WI38 (cell line): Measurements from ENCODE around the gene SPAG9.

Source experiments
- H3K4me3 ChIP-seq: 2 replicates; pipeline ENCODE4 v1.5.1; 2011; ENCODE audit warnings: low read depth, mild to moderate bottlenecking, control low read depth, low read length
- TF ChIP-seq, protein P1 (sequence below): IDR thresholded peaks from 2 replicates; pipeline ENCODE4 v1.5.1; 2012; ENCODE audit warnings: low read depth, mild to moderate bottlenecking, control low read depth, low read length

SPAG9 gene

DNA sequence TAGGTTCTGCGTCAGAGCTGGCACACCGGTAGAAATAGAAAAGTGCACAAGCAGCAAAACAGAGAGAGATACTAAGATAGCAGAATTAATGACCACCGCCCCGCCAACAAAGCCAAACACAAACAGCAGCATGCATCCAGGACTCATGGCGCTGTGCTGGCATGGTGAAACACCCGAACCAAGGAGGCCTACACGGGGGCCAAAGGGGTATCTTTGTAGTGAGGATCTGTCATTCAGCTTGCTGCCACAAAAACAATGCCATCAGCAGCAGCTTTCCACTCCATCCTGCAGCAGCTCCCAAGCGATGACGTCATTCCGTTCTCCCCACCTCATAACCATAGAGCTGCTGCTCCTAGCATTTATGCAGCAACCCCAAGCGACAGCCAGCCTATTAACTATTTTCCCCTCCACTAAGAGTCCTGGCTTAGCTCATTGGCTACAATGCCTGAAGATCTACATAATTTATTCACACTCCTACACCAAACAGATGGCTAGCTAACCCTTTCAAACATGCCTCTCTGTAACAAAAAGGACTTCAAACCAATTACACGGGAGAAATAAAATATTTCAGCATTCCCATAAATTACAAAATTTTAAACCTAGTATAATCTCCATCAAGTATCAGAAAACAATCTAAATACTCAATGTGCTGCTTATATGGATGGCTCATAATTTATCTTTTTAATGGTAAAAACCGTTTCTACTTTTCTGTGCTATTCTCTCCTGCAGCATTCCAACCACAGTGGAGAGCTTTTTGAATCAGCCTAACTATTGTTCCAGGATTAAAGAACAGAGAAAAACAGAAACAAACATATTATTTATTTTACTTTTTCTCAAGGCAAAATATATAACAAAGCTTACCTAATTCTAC lies 73.9 kb downstream of the SPAG9 start:
- TF ChIP-seq, protein P1, sequence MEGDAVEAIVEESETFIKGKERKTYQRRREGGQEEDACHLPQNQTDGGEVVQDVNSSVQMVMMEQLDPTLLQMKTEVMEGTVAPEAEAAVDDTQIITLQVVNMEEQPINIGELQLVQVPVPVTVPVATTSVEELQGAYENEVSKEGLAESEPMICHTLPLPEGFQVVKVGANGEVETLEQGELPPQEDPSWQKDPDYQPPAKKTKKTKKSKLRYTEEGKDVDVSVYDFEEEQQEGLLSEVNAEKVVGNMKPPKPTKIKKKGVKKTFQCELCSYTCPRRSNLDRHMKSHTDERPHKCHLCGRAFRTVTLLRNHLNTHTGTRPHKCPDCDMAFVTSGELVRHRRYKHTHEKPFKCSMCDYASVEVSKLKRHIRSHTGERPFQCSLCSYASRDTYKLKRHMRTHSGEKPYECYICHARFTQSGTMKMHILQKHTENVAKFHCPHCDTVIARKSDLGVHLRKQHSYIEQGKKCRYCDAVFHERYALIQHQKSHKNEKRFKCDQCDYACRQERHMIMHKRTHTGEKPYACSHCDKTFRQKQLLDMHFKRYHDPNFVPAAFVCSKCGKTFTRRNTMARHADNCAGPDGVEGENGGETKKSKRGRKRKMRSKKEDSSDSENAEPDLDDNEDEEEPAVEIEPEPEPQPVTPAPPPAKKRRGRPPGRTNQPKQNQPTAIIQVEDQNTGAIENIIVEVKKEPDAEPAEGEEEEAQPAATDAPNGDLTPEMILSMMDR = no peak
- no peak overlapping the region for H3K4me3 ChIP-seq

DNA sequence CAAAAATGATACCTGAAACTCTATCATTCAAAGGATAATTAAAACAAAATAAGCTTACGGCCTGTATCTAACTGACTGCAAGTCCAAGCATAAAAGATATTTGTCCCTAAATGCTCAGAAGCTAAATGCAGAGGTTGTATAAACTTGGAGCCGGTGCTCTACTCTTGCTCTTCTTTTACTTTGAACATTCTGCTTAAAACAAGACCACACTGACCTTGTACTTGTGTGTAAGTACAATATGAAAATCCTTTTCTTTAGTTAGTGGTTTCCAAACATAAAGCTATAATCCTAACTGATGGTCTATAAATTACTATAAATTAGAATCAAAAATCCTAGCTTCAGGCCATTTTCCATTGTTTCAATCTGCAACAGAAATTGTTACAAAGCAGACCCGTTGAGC lies 74.6 kb downstream of the SPAG9 start:
- TF ChIP-seq, protein P1 = no peak
- H3K4me3 ChIP-seq = no peak overlapping the region

DNA sequence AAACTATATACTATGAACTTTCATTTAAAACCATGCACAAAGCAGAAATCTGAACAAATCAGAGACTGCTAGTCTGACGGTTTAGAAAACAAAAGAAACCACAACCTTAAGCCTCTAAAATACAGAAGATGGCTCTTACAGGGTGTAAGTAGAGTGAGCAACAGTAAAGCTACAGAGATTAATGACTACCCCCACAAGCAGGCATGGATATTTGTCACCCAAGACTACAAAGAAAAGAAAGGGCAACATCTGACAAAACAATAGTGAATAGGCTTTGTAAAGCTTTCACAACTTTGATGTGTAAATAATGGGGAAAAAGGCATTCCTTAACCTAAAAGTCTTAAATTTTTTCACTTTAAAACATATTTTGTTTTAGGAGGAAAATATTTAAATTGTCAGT lies 75.0 kb downstream of the SPAG9 start:
- TF ChIP-seq, protein P1 = no peak
- no peak overlapping the region for H3K4me3 ChIP-seq

DNA sequence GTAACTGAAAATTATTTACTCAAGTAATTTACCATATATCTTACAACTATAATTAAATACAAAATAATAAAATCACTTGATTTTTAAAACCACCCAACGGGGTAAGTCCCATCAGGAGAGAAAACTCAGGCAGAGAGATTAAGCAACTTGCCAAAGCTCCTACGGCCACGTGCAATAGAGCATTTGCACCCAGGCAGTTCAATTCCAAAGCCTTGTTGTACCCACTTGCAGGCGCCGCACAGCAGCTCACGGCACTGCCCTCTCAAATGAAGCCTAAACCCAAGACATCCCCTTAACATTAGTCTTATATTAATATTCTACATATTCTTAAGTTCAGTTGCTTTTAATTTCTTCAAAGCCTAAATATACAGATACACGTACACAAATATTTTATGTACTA lies 75.7 kb downstream of the SPAG9 start:
- H3K4me3 ChIP-seq = no peak overlapping the region
- TF ChIP-seq, protein P1 = no peak

DNA sequence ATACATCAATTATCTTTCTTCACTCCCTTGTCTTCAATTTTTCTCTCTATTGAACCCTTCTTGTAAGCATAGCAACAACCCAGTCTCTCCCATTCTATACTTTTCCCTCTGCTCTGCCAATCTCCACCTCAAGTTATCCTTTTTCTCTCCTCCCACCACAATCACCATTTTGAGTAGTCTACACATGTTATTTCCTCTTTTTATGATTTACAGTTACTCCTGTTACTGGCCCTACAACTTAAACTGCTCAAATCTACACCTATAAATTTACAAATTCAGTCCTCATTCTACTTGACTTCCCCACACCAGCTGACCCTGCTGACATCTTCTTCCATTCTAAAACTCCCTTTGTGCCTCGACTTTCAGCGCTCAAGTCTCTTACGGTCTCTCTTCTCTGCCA lies 84.6 kb downstream of the SPAG9 start:
- H3K4me3 ChIP-seq = no peak overlapping the region
- TF ChIP-seq, protein P1 = no peak

DNA sequence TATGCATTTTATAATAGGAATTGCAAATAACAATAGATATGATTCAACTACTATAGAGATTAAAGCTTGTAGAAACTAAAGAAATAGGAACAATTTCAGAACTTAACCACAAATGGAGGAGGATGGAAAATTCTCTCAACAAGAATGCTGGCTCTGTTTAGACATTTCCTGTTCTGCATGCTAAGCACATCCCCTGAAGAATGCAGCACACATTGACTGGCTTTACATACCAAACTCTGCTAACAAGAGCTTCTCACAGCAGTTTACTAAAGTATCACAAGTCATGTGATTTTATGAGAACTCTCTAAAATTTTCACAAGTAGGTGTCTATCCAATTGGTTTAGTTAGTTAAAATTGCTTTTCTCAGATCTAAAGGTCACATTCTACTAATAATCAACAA lies 85.2 kb downstream of the SPAG9 start:
- H3K4me3 ChIP-seq = no peak overlapping the region
- TF ChIP-seq, protein P1 = no peak

DNA sequence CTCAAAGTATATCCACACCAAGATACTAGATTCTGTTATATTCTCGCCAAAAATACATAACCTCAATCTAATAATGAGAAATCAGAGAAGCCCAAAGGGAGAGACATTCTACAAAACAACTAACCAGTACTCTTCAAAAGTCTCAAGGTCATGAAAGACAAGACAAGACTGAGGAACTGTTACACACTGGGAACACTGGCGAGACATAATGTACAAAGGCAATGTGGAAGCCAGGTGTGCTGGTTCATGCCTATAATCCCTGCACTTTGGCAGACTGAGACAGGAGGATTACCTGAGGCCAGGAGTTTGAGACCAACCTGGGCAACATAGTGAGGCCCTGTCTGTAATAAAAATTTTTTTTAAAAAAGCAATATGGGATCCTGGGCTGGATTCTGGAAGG lies 85.9 kb downstream of the SPAG9 start:
- H3K4me3 ChIP-seq = no peak overlapping the region
- TF ChIP-seq, protein P1 = no peak
